Stimulated activated CD4-positive, alpha-beta T cell treated with anti-CD3 and anti-CD28 coated beads, TNF-alpha, amount 100 ng/mL, for 24 hours (primary cell): ENCODE measurements around the gene TPSAB1.

ENCODE experiments used
- DNase-seq, 3 experiments: peaks; one replicate each; pipeline ENCODE4 v3.0.0-alpha.2; 2020; ENCODE audit warnings: low read depth in 3 of 3

TPSAB1 gene

GRCh38 chr16:1285669-1286512 lies 45.4 kb downstream of the TPSAB1 start:
- no peak for DNase-seq

DNA sequence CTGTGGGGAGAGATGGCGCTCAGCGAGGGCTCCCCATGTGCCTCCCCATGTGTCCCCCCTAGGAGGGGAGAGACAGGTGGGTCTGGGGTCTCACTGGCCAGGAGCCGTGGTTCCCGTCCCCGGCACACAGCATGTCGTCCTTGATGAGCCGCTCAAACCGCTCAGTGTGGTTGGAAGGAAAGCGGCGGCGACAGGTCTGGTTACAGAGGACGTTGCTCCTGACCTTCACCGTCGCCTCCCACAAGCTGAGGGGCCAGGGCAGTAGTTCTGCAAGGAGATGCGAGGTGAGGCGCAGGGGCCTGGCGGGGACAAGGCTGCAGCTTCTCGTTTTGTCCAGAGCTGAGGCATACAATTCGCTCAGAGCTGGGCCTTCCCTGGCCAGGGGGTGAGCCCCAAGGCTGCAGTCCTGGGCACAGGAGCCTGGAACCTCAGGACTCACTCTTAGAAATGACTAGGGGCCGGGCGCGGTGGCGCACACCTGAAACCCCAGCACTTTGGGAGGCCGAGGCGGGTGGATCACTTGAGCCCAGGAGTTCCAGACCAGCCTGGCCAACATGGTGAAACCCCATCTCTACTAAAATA lies 46.1 kb downstream of the TPSAB1 start:
- no peak for DNase-seq

DNA sequence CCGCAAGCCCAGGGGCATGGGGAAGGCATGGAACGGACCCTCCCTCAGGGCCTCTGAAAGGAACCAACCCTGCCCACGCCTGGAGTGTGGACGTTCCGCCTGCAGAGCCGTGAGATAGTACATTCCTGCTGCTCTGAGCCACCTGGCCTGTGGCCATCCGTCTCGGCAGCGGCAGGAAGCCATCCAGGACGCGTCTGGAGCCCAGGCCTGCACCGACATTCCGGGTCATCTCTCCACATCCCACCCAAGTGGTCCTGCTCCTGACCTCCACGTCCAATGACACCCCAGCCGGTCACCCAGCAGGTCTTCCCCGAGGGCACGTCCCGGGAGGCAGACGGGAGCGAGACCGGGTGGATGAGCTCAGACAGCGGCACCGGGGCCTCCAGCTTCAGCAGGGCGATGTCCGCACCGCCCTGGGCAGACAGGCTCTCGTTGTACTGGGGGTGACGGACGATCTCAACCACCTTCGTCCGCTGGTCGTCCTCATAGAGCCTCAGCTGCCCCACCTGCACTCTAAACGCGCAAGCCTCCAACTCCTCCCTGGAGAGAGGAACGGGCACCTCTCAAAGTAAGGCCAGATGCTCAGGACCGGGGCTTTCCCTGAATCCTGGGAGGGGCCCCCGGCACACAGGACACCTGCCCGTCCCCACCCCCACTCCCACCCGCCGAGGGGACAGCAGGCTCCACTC lies 47.6 kb downstream of the TPSAB1 start:
- DNase-seq, result no peak

DNA sequence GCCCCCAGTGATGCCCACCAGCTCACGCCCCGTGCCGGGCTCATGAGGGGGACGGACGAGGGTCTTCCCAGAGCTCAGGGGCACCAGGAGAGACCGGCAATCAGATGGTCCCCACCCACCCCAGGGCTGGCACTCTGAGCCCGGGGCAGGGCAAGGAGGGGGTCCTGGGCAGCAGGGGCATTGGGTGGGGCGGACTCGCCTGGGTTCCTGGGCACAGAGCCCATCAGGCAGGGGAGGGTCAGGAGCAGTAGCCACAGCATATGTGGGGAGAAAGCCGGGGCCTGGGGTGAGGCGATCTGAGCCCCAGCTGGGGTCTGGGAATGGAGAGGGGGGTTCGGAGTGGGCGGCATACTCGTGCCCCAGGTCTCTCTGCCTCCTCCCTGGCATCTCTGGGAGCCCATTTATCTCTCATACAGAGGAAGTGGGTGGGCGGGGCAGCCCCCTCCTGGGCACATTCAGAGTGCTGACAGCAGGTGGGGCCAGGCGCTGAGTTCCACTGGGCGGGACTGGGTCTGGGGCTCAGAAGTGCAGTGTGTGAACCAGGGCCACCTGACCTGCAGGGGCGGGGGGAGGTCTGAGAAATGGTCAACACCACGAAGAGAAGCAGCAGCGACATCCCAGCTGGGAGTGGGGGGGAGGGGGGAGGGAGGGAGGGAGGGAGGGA lies 48.4 kb downstream of the TPSAB1 start:
- DNase-seq, result no peak

GRCh38 chr16:1289477-1289866 lies 49.0 kb downstream of the TPSAB1 start:
- DNase-seq, result no peak

- DNase-seq, result no peak
These were observed 49.6 kb downstream of the TPSAB1 start for GRCh38 chr16:1290063-1290501.

- no peak for DNase-seq
These were observed 50.5 kb downstream of the TPSAB1 start for GRCh38 chr16:1290860-1291575.

- DNase-seq, result no peak
These were observed 51.1 kb downstream of the TPSAB1 start for GRCh38 chr16:1291576-1291974.
